H9 (cell line): ENCODE results near the gene ITSN1. TPM values are rescaled to one million over a fixed set of nuclear protein-coding genes. Genes with fewer than 3 reads are reported as not detected.

Experiments used
- DNase-seq: peaks from one replicate; pipeline ENCODE4 v3.0.0-alpha.2; 2017
- H2AFZ ChIP-seq: one replicate; pipeline ENCODE4 v1.6.1; 2013; ENCODE audit warnings: mild to moderate bottlenecking, low read length, control low read depth, moderate library complexity
- H2AK5ac ChIP-seq: 2 replicates; pipeline ENCODE4 v1.6.1; 2013; ENCODE audit warnings: low read length, control low read depth, mixed read lengths; ENCODE audit not compliant: insufficient read length
- H2BK120ac ChIP-seq: one replicate; pipeline ENCODE4 v1.6.1; 2013; ENCODE audit warnings: low read depth, mild to moderate bottlenecking, low read length, control low read depth, inconsistent platforms; ENCODE audit not compliant: poor library complexity, severe bottlenecking
- H2BK12ac ChIP-seq: 2 replicates; pipeline ENCODE4 v1.6.1; 2013; ENCODE audit warnings: low read length, control low read depth, mixed read lengths, low read depth; ENCODE audit not compliant: insufficient read length
- H2BK15ac ChIP-seq: 2 replicates; pipeline ENCODE4 v1.6.1; 2013; ENCODE audit warnings: low read depth, low read length, control low read depth
- H2BK20ac ChIP-seq: one replicate; pipeline ENCODE4 v1.6.1; 2013; ENCODE audit warnings: low read depth, mild to moderate bottlenecking, low read length, control low read depth, inconsistent platforms; ENCODE audit not compliant: poor library complexity, severe bottlenecking
- H2BK5ac ChIP-seq: 2 replicates; pipeline ENCODE4 v1.6.1; 2013; ENCODE audit warnings: low read length, control low read depth, mixed read lengths; ENCODE audit not compliant: insufficient read length
- H3K14ac ChIP-seq: 2 replicates; pipeline ENCODE4 v1.6.1; 2013; ENCODE audit warnings: low read length, control low read depth; ENCODE audit not compliant: insufficient read depth
- H3K18ac ChIP-seq: 2 replicates; pipeline ENCODE4 v1.6.1; 2013; ENCODE audit warnings: low read depth, mild to moderate bottlenecking, mixed read lengths, low read length, control low read depth; ENCODE audit not compliant: insufficient read length
- H3K23ac ChIP-seq: 2 replicates; pipeline ENCODE4 v1.6.1; 2013; ENCODE audit warnings: low read length, control low read depth, mixed read lengths, low read depth; ENCODE audit not compliant: insufficient read length
- H3K23me2 ChIP-seq: 2 replicates; pipeline ENCODE4 v1.6.1; 2013; ENCODE audit warnings: low read depth, mild to moderate bottlenecking, mixed read lengths, low read length, control low read depth; ENCODE audit not compliant: insufficient read length, poor library complexity, severe bottlenecking
- H3K27ac ChIP-seq: 2 replicates; pipeline ENCODE4 v1.5.1; 2013; ENCODE audit warnings: low read length, control low read depth, mixed read lengths, low read depth; ENCODE audit not compliant: insufficient read length
- H3K27me3 ChIP-seq: 2 replicates; pipeline ENCODE4 v1.6.1; 2013; ENCODE audit warnings: low read length, control low read depth, inconsistent platforms; ENCODE audit not compliant: insufficient read depth
- H3K4ac ChIP-seq: 2 replicates; pipeline ENCODE4 v1.6.1; 2013; ENCODE audit warnings: low read depth, mild to moderate bottlenecking, control low read depth, inconsistent platforms, low read length, moderate library complexity
- H3K4me1 ChIP-seq: 2 replicates; pipeline ENCODE4 v1.6.1; 2013; ENCODE audit warnings: low read length, control low read depth, inconsistent platforms; ENCODE audit not compliant: insufficient read depth
- H3K4me2 ChIP-seq: 2 replicates; pipeline ENCODE4 v1.6.1; 2013; ENCODE audit warnings: low read length, control low read depth, mixed read lengths; ENCODE audit not compliant: insufficient read length, insufficient read depth
- H3K56ac ChIP-seq: 2 replicates; pipeline ENCODE4 v1.6.1; 2013; ENCODE audit warnings: low read depth, mild to moderate bottlenecking, mixed read lengths, low read length, control low read depth; ENCODE audit not compliant: insufficient read length
- H3K79me1 ChIP-seq: 2 replicates; pipeline ENCODE4 v1.6.1; 2013; ENCODE audit warnings: low read depth, mild to moderate bottlenecking, moderate library complexity, low read length, control low read depth, inconsistent platforms; ENCODE audit not compliant: insufficient read depth, poor library complexity, severe bottlenecking
- H3K79me2 ChIP-seq: 2 replicates; pipeline ENCODE4 v1.6.1; 2013; ENCODE audit warnings: low read length, control low read depth, inconsistent platforms; ENCODE audit not compliant: insufficient read depth
- H3K9ac ChIP-seq: 2 replicates; pipeline ENCODE4 v1.6.1; 2013; ENCODE audit warnings: low read length, control low read depth, mixed read lengths; ENCODE audit not compliant: insufficient read length; ENCODE audit errors: extremely low read depth
- H3K9me3 ChIP-seq: one replicate; pipeline ENCODE4 v1.6.1; 2013; ENCODE audit warnings: low read depth, low read length, inconsistent platforms; ENCODE audit not compliant: control insufficient read depth
- H3T11ph ChIP-seq: one replicate; pipeline ENCODE4 v1.6.1; 2013; ENCODE audit warnings: mild to moderate bottlenecking, low read length, control low read depth, inconsistent platforms
- H4K20me1 ChIP-seq: one replicate; pipeline ENCODE4 v1.6.1; 2013; ENCODE audit not compliant: control insufficient read depth, insufficient read length, insufficient read depth
- H4K5ac ChIP-seq: 2 replicates; pipeline ENCODE4 v1.6.1; 2013; ENCODE audit warnings: low read depth, mild to moderate bottlenecking, mixed read lengths, low read length, control low read depth; ENCODE audit not compliant: insufficient read length
- H4K8ac ChIP-seq: replicated peaks from 2 replicates; pipeline ENCODE4 v1.6.1; 2013; ENCODE audit warnings: low read length, control low read depth, mixed read lengths, low read depth; ENCODE audit not compliant: insufficient read length
- H4K91ac ChIP-seq: 2 replicates; pipeline ENCODE4 v1.6.1; 2013; ENCODE audit warnings: low read depth, mild to moderate bottlenecking, moderate library complexity, mixed read lengths, low read length, control low read depth; ENCODE audit not compliant: insufficient read length
- H3K27ac Mint-ChIP-seq, 3 experiments: 2 replicates in 2 of 3; 3 replicates in 1 of 3; pipeline ENCODE4 v1.8.0; 2020 to 2021; ENCODE audit warnings: mixed read lengths in 3 of 3, mild to moderate bottlenecking in 1 of 3, moderate library complexity in 1 of 3
- H3K27me3 Mint-ChIP-seq: 2 replicates; pipeline ENCODE4 v1.8.0; 2021; ENCODE audit warnings: low read depth, mild to moderate bottlenecking, moderate library complexity, mixed read lengths
- H3K36me3 Mint-ChIP-seq, 3 experiments: 2 replicates in 2 of 3; 3 replicates in 1 of 3; pipeline ENCODE4 v1.8.0; 2020 to 2021; ENCODE audit warnings: low read depth in 3 of 3, mixed read lengths in 3 of 3; ENCODE audit not compliant: insufficient read depth in 1 of 3
- H3K4me1 Mint-ChIP-seq, 2 experiments: 2 replicates each; pipeline ENCODE4 v1.8.0; 2020; ENCODE audit warnings: mixed read lengths in 2 of 2
- H3K4me3 Mint-ChIP-seq, 2 experiments: 2 replicates in 1 of 2; 3 replicates in 1 of 2; pipeline ENCODE4 v1.8.0; 2020 to 2021; ENCODE audit warnings: mild to moderate bottlenecking in 2 of 2, mixed read lengths in 2 of 2, moderate library complexity in 1 of 2
- H3K9me3 Mint-ChIP-seq, 2 experiments: 2 replicates in 1 of 2; 3 replicates in 1 of 2; pipeline ENCODE4 v1.8.0; 2020; ENCODE audit warnings: mild to moderate bottlenecking in 2 of 2, mixed read lengths in 2 of 2, moderate library complexity in 1 of 2
- CTCF ChIP-seq: fragments of 200-600 bp; sonication (generic); conservative IDR thresholded peaks from 3 replicates; pipeline ENCODE4 v1.8.0; 2021; ENCODE audit warnings: antibody characterized with exemption, mild to moderate bottlenecking
- WGBS: extraction: QIAGEN DNeasy Blood & Tissue Kit; methylation state at CpG from one replicate; pipeline ENCODE4 v1.1.7; 2013; ENCODE audit warnings: missing lambda C conversion rate, low lambda C conversion rate, mixed read lengths; ENCODE audit not compliant: insufficient read length; ENCODE audit errors: extremely low coverage; 5-methylcytosine and 5-hydroxymethylcytosine counted together
- total RNA-seq: library from RNA; stranded (reverse); gene quantifications from 2 replicates; pipeline ENCODE4 v1.2.1, GENCODE V29; 2021

Gene ITSN1
- total RNA-seq, 1 experiment from 2014 or later: 94.2 TPM

DNA sequence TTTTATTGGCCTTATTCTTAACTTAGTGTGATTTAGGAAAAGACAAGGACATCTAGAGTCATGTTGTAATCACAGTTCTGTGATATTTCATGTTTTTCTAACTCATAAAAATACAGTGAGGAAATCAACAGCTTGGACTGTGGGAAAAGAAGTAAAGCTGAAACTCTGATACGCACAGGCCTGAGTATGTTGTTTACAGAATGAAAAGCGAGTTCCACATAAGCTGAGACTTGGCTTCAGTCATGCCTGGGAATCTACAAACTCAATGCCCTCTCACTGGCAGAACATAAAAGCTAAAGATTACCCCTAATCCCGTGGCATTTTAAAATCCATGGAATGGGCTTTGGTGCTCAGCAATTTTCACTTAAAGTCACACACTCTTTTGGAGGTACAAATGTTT, 296.9 kb downstream of the ITSN1 start:
- Histone ChIP-seq H3K18ac (no peak overlapping the region), H2BK120ac (no peak overlapping the region), H3K4me1 (no peaks in the 10 kb centered on the region; the same call in 1 of the 2 replicates), H4K8ac (no peak overlapping the region), H2BK15ac (no peak overlapping the region), H3K4me2 (no peak overlapping the region), H3K9me3 (no peaks in the 10 kb centered on the region), H2AFZ (no peak overlapping the region), H3K27ac (no peak overlapping the region), H4K5ac (no peak overlapping the region), H2BK20ac (no peak overlapping the region), H3K23ac (no peak overlapping the region), H3T11ph (no peak overlapping the region), H3K4ac (no peak overlapping the region), H2BK12ac (no peak overlapping the region), H3K79me1 (peaks cover 2% of the 10 kb centered on the region), H3K79me2 (no peaks in the 10 kb centered on the region), H4K91ac (no peak overlapping the region), H3K56ac (no peak overlapping the region), H2AK5ac (no peak overlapping the region), H2BK5ac (no peak overlapping the region), H3K9ac (no peak overlapping the region), H3K23me2 (no peaks in the 10 kb centered on the region), H4K20me1 (no peaks in the 10 kb centered on the region), H3K27me3 (no peaks in the 10 kb centered on the region), H3K14ac (no peak overlapping the region)
- Mint-ChIP-seq H3K4me3 (no peak overlapping the region), H3K36me3 (peaks cover 2 to 17% (median 14%) of the 10 kb centered on the region in 3 experiments), H3K27ac (no peak overlapping the region), H3K4me1 (peaks cover 15 to 18% of the 10 kb centered on the region in 2 experiments), H3K9me3 (peaks cover 1 to 2% of the 10 kb centered on the region in 2 experiments; a peak in 3 of 5 replicates), H3K27me3 (no peaks in the 10 kb centered on the region)
- TF ChIP-seq CTCF: no peak
- WGBS: no CpG with 5 or more reads among the region's 3 CpGs
- DNase-seq: no peak
